ENCODE data around the gene ARHGAP24. TPM values are rescaled to one million over a fixed set of nuclear protein-coding genes. Genes with fewer than 3 reads are reported as not detected.

Gene ARHGAP24
- total RNA-seq, 1 donor from 2014 or later: 10.9 TPM

GRCh38 chr4:85854546-85854945, 379.6 kb downstream of the ARHGAP24 start:
- Mint-ChIP-seq H3K27ac (no peak overlapping the region), H3K4me1 (ENCODE audit: unreplicated experiment) (no peaks in the 10 kb centered on the region), H3K36me3 (peaks cover 4% of the 10 kb centered on the region), H3K4me3 (no peak overlapping the region), H3K9me3 (no peaks in the 10 kb centered on the region), H3K27me3 (no peaks in the 10 kb centered on the region)
- TF ChIP-seq CTCF (conservative IDR thresholded peaks at IDR 0.05): no peak
- no peak for DNase-seq (ENCODE audit: extremely low spot score, unreplicated experiment)

GRCh38 chr4:85860066-85860740, 385.3 kb downstream of the ARHGAP24 start:
- Mint-ChIP-seq H3K27ac (no peak overlapping the region), H3K36me3 (peaks cover under 1% of the 10 kb centered on the region), H3K27me3 (no peaks in the 10 kb centered on the region), H3K4me1 (ENCODE audit: unreplicated experiment) (no peaks in the 10 kb centered on the region), H3K4me3 (no peak overlapping the region), H3K9me3 (no peaks in the 10 kb centered on the region)
- TF ChIP-seq CTCF (conservative IDR thresholded peaks at IDR 0.05): no peak
- DNase-seq (ENCODE audit: extremely low spot score, unreplicated experiment): no peak

DNA sequence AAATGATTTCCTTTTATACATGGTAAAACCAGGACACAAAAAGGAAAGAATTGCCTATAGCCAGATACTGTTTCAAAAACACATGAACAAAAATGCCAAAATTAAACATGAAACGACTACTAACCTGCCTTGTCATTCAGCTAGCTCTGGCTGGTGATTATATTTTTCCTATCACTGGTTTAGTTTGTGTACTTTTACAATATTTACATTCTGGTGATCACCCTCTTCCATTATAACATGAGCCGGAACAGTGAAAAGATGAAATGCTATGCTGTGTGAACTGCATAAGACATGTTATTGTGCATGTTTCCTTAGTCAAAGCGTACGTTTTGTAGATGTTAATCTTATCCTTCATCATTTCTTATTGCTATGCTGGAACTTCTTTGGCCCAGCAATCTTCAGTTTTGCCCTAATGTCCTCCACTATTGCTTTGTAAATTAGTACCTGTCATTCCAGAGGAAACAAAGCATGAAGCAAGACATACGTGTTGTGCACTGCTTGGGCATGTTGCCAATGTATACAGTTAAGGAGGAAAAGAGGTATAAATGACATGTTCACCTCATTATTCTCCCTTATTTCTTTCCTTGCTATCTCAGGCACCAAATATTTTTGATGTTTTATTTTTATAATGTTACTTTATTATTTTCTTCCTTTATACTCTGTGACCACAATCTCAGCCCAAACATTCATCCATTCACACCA, 386.3 kb downstream of the ARHGAP24 start:
- Mint-ChIP-seq H3K27ac (no peak overlapping the region), H3K4me1 (ENCODE audit: unreplicated experiment) (no peaks in the 10 kb centered on the region), H3K4me3 (no peak overlapping the region), H3K36me3 (no peaks in the 10 kb centered on the region), H3K9me3 (no peaks in the 10 kb centered on the region), H3K27me3 (no peaks in the 10 kb centered on the region)
- TF ChIP-seq CTCF (conservative IDR thresholded peaks at IDR 0.05): no peak
- no peak for DNase-seq (ENCODE audit: extremely low spot score, unreplicated experiment)

GRCh38 chr4:85862896-85863295, 387.9 kb downstream of the ARHGAP24 start:
- no peak overlapping the region for H3K27ac Mint-ChIP-seq
- H3K4me3 Mint-ChIP-seq: no peak overlapping the region
- DNase-seq (ENCODE audit: extremely low spot score, unreplicated experiment): no peak
- no peaks in the 10 kb centered on the region for H3K9me3 Mint-ChIP-seq
- H3K27me3 Mint-ChIP-seq: no peaks in the 10 kb centered on the region
- H3K4me1 Mint-ChIP-seq (ENCODE audit: unreplicated experiment): peaks cover 7% of the 10 kb centered on the region
- no peaks in the 10 kb centered on the region for H3K36me3 Mint-ChIP-seq
- no peak for TF ChIP-seq CTCF (conservative IDR thresholded peaks at IDR 0.05)

DNA sequence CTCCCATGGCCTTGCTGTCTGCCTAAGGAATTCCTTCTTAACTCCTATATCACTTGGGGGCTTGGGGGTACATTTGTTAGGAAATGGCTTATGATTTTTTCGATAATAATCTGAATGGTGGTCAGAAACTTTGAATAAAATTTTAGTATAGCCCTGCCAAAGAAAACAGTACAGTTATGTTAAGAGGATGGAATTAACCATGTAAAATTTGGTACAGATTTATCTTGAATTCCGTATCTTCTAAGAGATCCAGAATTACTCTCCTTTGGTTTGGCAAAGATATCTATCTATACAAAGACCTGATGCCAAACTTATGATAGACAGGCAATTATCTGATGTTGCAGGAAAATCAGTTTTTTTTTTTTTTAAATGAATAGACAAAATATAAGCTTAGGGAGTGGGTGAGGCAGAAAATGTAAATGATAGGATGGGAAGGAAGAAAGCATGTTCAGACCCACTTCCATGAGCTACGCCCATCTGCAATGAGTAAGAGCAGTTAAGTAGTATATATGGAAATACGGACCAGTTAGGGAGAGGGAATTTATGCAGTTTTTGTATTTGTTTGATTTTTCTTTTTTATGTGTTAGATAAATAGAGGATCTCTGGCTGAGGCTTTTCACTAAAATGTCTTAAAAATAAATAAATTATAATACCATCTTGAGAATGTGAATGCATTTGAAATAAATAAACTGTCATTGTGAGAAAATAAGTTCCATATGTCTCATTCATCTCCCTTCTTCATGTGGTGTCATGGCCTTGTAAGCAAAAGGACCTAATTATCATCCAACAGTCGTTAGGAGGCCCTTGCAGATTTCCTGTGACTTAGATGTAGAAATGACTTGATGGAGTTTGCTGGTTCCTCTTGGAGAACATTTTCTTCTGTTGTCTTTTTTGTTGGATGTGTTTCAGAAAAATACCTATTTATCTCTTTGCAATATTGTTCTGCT, 389.6 kb downstream of the ARHGAP24 start:
- no peak for TF ChIP-seq CTCF (conservative IDR thresholded peaks at IDR 0.05)
- H3K27ac Mint-ChIP-seq: no peak overlapping the region
- no peaks in the 10 kb centered on the region for H3K27me3 Mint-ChIP-seq
- H3K4me1 Mint-ChIP-seq (ENCODE audit: unreplicated experiment): peaks cover 14% of the 10 kb centered on the region
- H3K36me3 Mint-ChIP-seq: no peaks in the 10 kb centered on the region
- DNase-seq (ENCODE audit: extremely low spot score, unreplicated experiment): no peak
- no peaks in the 10 kb centered on the region for H3K9me3 Mint-ChIP-seq
- H3K4me3 Mint-ChIP-seq: no peak overlapping the region

Measured in type B pancreatic cell (in vitro differentiated cells).